ENCODE results near the gene ADSS2. TPM values are rescaled to one million over a fixed set of nuclear protein-coding genes. Genes with fewer than 3 reads are reported as not detected.

The ADSS2 gene
- total and polyA plus RNA-seq, 2 donors: 33.7 to 58.8 TPM

- WGBS: 11% methylated on average over 5 of the region's 5 CpGs
- Histone ChIP-seq H3K4me1 (ENCODE audit: insufficient read depth) (no peaks in the 10 kb centered on the region), H3K36me3 (ENCODE audit: insufficient read depth) (no peaks in the 10 kb centered on the region), H3K27ac (ENCODE audit: low read depth) (no peak overlapping the region), H3K4me3 (ENCODE audit: low read depth, low read length) (no peak overlapping the region)
- DNase-seq (ENCODE audit: extremely low spot score): peak; percentile 47
Observed at GRCh38 chr1:244361764-244362473, 89.8 kb downstream of the ADSS2 start.

Other genes with a start within 250 kb of the ADSS2 start
- 5.5 TPM for gene CATSPERE, start 9.4 kb upstream of the ADSS2 start, total RNA-seq
- gene CATSPERE, start 9.4 kb upstream of the ADSS2 start, polyA plus RNA-seq: 0.38 TPM
- 83.0 TPM for gene DESI2, start 201.2 kb upstream of the ADSS2 start, total RNA-seq
- 22.1 TPM for gene DESI2, start 201.2 kb upstream of the ADSS2 start, polyA plus RNA-seq

All from urinary bladder (tissue), 4 donors.